AG09319 (cell line): Measurements from ENCODE around the gene NXPH2.

ENCODE experiments used
- DNase-seq: peaks from one replicate; pipeline ENCODE4 v3.0.0-alpha.2; 2010; ENCODE audit warnings: low read depth; ENCODE audit errors: extremely low read depth
- TF ChIP-seq, protein P1 (sequence below): IDR thresholded peaks from 2 replicates; pipeline ENCODE4 v1.5.1; 2011; ENCODE audit warnings: low read depth, mild to moderate bottlenecking, inconsistent platforms, low read length, moderate library complexity

Gene NXPH2

GRCh38 chr2:138691667-138692066 lies 88.5 kb downstream of the NXPH2 start:
- no peak for DNase-seq
- TF ChIP-seq, protein P1, sequence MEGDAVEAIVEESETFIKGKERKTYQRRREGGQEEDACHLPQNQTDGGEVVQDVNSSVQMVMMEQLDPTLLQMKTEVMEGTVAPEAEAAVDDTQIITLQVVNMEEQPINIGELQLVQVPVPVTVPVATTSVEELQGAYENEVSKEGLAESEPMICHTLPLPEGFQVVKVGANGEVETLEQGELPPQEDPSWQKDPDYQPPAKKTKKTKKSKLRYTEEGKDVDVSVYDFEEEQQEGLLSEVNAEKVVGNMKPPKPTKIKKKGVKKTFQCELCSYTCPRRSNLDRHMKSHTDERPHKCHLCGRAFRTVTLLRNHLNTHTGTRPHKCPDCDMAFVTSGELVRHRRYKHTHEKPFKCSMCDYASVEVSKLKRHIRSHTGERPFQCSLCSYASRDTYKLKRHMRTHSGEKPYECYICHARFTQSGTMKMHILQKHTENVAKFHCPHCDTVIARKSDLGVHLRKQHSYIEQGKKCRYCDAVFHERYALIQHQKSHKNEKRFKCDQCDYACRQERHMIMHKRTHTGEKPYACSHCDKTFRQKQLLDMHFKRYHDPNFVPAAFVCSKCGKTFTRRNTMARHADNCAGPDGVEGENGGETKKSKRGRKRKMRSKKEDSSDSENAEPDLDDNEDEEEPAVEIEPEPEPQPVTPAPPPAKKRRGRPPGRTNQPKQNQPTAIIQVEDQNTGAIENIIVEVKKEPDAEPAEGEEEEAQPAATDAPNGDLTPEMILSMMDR, result no peak

DNA sequence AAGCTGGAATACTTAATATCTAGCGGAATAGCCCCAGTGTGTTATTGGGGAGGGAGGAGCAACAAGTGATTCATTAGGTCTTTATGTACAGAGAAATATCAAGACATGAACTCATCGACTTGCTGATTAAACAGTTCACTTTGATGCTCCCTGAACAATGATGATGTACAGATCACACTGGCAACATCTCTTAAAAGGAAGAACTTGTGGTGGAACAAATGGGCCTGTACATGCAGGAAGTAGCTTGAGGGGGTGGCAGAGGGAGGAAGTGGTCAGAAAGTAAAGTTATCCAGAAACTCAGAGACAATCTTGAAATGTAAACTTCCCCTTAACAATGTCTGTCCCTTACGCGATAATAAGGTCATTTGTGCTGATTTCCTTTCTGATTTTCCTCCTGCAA lies 90.5 kb downstream of the NXPH2 start:
- no peak for DNase-seq
- TF ChIP-seq, protein P1, result no peak

GRCh38 chr2:138682163-138682562 lies 98.0 kb downstream of the NXPH2 start:
- no peak for DNase-seq
- TF ChIP-seq, protein P1, result no peak

DNA sequence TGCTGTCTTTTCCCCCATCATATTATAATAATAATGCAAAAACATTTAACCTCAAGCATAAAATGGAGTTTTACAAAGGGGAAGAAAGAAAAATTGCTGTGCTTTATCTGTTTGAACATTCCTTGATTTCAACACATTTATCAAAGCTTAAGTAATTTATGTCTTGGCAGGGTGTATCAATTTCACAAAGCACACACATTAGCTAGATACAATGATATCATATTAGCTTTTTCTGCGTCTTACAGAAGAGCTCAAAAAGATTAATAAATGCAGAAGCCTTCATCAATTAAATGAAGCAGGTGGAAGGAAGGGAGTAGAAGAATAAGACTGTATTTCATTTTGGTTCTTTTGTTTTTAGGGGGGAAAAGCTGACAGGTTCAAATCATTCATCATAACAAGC lies 103.0 kb downstream of the NXPH2 start:
- TF ChIP-seq, protein P1, result no peak
- DNase-seq, result no peak

DNA sequence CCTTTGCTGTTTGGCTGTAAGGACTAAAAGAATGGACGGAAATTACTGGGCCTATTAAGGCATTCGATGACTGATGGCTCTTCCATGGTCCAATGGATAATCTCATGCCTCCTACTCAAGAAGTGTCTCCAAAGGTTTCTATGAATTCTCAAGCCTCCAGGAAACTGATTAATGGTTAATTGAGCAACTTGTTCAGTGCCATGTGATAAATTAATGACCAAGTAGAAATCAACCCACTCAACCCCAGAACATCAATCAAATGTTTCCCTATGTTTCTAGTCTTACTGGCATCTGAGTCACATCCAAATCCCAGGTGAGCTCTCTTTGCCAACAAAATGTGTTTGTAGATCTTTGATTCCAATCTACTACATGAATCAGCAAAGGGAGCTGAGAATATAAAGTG lies 103.6 kb downstream of the NXPH2 start:
- TF ChIP-seq, protein P1, result no peak
- no peak for DNase-seq

GRCh38 chr2:138671566-138671965 lies 108.6 kb downstream of the NXPH2 start:
- no peak for DNase-seq
- TF ChIP-seq, protein P1, result no peak

- TF ChIP-seq, protein P1, result no peak
- no peak for DNase-seq
These were observed 109.5 kb downstream of the NXPH2 start for GRCh38 chr2:138670734-138671133.

DNA sequence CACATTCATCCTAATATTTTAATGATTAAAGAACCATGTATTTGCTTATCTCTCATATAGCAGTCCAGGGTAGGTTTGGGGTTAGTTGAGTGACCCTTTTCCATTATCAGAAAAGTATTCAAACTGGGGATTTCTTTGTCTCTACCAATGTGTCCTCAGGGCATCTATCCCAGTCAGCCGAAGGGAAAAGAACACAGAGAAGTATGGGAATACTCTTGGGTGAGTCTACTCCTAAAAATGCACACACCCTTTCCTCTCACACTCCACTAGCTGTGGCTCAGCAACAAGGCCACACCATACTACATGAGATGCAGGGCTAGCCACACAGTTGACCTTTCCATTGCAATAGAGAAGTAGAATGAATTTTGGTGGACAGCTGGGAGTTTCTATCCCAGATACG lies 114.3 kb downstream of the NXPH2 start:
- DNase-seq, result no peak
- TF ChIP-seq, protein P1, result no peak
